ENCODE results near the gene GPR108.

- TF ChIP-seq ZNF737 (CRISPR knock-in tag; IDR thresholded peaks at IDR 0.05; ENCODE audit: borderline replicate concordance): peak; percentile 64; the same call in 1 of the 2 replicates
- 0 out of 2 replicates have a peak, but pooled peaks have one; percentile 46 for TF ChIP-seq SMAD1 (CRISPR knock-in tag; IDR thresholded peaks at IDR 0.05; ENCODE audit: borderline replicate concordance, low read depth)
- TF ChIP-seq DPF2 (CRISPR knock-in tag; IDR thresholded peaks at IDR 0.05; ENCODE audit: borderline replicate concordance, low read depth): peak; percentile 86
- TF ChIP-seq LBX2 (CRISPR knock-in tag; IDR thresholded peaks at IDR 0.05; ENCODE audit: borderline replicate concordance): no peak
- TF ChIP-seq TBX3 (IDR thresholded peaks at IDR 0.05; ENCODE audit: borderline replicate concordance): no peak
- TF ChIP-seq NKX3-1 (CRISPR knock-in tag; IDR thresholded peaks at IDR 0.05): peak; percentile 81; the same call in 1 of the 2 replicates
- peak; percentile 96 for TF ChIP-seq SIN3A (IDR thresholded peaks at IDR 0.05; ENCODE audit: borderline replicate concordance, low read depth, low read length)
Observed at GRCh38 chr19:6720369-6721137, 16.8 kb downstream of the GPR108 start, which contains the start of gene C3.
